Activated T-cell treated with anti-CD3 and anti-CD28 coated beads, Interleukin-2, amount 50 U/mL, for 1 hour (primary cell): Measurements from ENCODE around the gene DNAJC22.
"Not testable (repeated sequence)": the region's sequence is repeated elsewhere in the genome, so short reads cannot be mapped to it uniquely, and the experiment has no call there.

ENCODE experiments used
- DNase-seq: peaks from one replicate; pipeline ENCODE4 v3.0.0-alpha.2; 2020

The DNAJC22 gene

GRCh38 chr12:49346659-49347310, at the start of gene DNAJC22:
Gene DNAJC22 (plus strand): TSS chr12:49346888. CDS start chr12:49348873, 1,985 bp downstream.
- peak; percentile 60 for DNase-seq

DNA sequence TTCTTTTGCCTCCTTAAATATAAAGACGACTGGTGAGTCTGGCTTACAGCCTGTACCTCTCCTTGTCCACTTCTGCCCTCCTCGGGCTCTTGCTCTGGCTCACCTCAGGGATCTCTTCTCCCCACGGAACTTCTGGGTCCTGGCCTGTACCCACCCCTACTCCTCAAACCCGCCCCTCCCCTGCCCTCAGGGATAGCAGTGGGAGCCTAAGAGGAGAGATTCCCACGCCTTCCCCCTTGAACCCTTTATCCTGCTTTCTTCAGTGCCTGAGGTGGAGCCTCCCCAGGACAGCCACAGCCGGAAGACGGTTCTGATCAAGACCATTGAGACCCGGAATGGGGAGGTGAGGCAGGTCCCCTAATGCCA, 49.0 kb upstream of the DNAJC22 start:
- no peak for DNase-seq

- no peak for DNase-seq
These were observed 48.5 kb upstream of the DNAJC22 start for GRCh38 chr12:49298160-49298559.

DNA sequence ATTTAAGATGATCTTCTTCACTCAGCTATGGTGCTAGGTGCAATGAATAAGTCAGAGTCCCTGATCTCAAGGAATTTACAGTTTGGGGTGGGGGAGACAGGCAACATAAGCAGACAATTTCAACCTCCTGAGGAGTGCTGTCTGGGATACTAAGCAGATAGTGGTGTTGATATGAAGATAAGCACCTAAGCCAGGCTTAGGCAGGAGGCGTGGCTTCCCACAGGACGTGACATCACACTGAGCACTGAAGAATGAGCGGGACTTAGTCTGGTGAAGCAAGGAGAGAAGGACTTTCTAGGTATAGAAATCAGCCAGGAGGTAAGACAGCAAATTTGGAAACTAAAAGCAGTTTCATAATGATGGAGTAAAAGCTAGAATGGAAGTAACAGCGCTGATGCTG, 44.9 kb upstream of the DNAJC22 start:
- no peak for DNase-seq

GRCh38 chr12:49304161-49304560, 42.5 kb upstream of the DNAJC22 start:
- no peak for DNase-seq

- DNase-seq: no peak
These were observed 40.8 kb upstream of the DNAJC22 start for GRCh38 chr12:49305762-49306510.

DNA sequence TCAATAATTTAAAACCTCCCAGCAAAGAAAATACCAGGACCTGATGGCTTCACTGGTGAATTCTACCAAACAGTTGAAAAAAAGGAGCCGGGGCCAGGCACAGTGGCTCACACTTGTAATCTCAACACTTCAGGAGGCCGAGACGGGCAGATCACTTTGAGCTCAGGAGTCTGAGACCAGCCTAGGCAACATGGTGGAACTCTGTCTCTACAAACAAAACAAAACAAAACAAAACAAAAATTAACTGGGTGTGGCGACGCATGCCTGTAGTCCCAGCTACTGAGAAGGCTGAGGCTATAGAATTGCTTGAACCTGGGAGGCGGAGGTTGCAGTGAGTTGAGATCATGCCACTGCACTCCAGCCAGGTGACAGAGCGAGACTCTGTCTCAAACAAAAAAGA, 37.3 kb upstream of the DNAJC22 start:
- DNase-seq: no peak

DNA sequence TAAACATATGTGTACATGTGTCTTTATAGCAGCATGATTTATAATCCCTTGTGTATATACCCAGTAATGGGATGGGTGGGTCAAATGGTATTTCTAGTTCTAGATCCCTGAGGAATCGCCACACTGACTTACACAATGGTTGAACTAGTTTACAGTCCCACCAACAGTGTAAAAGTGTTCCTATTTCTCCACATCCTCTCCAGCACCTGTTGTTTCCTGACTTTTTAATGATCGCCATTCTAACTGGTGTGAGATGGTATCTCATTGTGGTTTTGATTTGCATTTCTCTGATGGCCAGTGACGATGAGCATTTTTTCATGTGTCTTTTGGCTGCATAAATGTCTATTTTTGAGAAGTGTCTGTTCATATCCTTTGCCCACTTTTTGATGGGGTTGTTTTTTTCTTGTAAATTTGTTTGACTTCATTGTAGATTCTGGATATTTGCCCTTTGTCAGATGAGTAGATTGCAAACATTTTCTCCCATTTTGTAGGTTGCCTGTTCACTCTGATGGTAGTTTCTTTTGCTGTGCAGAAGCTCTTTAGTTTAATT, 36.2 kb upstream of the DNAJC22 start:
- DNase-seq: not testable (repeated sequence)

DNA sequence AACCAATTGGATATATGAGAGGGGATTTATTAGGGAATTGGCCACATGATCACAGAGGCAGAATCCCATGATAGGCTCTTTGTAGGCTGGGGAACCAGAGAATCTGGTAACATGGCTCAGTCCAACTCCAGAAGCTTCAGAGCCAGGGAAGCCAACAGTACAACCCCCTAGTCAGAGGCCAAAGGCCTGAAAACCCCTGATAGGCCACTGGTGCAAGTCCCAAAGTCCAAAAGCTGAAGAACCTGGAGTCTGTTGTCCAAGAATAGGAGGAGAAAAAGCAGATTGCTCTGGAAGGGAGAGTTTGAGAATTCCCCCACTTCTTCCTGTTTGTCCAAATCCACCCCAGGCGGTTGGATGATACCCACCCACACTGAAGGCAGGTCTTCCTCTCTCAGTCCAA, 31.9 kb upstream of the DNAJC22 start:
- DNase-seq: no peak

DNA sequence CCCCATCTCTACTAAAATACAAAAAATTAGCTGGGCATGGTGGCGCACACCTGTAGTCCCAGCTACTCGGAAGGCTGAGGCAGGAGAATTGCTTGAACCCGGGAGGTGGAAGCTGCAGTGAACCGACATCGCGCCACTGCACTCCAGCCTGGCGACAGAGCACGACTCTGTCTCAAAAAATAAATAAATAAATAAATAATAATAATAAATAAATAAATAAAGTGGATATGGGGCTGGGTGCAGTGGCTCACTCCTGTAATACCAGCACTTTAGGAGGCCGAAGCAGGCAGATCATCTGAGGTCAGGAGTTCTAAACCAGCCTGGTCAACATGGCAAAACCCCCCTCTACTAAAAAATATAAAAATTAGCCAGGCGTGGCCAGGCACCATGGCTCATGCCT, 29.6 kb upstream of the DNAJC22 start:
- not testable (repeated sequence) for DNase-seq

DNA sequence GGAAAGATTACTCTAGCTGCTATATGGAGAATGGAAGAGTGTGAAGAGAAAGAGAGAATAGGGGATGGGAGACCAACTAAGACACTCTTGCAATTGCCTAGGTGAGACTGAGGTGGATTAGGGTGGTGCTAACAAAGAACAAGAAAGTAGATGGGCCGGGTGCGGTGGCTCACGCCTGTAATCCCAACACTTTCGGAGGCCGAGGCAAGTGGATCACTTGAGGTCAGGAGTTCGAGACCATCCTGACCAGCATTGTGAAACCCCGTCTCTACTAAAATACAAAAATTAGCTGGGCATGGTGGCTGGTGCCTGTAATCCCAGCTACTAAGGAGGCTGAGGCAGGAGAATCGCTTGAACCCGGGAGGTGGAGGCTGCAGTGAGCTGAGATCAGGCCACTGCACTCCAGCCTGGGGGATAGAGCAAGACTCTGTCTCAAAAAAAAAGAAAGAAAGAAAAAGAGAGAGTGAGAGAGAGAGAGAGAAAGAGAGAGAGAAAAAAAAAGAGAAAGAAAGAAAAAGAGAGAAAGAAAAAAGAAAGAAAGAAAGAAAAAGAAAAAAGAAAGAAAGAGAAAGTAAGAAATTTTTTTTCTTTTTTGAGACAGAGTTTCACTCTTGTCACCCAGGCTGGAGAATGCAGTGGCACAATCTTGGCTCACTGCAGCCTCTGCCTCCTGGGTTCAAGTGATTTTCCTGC, 26.1 kb upstream of the DNAJC22 start:
- not testable (repeated sequence) for DNase-seq

DNA sequence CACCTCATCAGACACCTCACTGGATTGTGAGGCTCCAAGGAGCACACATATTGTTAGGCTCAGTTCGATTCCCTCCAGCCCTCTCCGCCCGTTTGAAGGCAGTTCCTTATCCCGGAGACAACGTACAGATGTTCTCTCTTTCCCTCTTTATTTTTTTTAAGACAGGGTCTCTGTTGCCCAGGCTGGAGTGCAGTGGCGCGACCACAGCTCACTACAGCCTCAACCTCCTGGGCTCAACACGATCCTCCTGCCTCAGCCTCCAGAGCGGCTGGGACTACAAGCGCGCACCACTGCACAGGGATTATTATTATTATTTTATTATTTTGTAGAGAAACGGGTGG, 24.4 kb upstream of the DNAJC22 start:
- DNase-seq: no peak

DNA sequence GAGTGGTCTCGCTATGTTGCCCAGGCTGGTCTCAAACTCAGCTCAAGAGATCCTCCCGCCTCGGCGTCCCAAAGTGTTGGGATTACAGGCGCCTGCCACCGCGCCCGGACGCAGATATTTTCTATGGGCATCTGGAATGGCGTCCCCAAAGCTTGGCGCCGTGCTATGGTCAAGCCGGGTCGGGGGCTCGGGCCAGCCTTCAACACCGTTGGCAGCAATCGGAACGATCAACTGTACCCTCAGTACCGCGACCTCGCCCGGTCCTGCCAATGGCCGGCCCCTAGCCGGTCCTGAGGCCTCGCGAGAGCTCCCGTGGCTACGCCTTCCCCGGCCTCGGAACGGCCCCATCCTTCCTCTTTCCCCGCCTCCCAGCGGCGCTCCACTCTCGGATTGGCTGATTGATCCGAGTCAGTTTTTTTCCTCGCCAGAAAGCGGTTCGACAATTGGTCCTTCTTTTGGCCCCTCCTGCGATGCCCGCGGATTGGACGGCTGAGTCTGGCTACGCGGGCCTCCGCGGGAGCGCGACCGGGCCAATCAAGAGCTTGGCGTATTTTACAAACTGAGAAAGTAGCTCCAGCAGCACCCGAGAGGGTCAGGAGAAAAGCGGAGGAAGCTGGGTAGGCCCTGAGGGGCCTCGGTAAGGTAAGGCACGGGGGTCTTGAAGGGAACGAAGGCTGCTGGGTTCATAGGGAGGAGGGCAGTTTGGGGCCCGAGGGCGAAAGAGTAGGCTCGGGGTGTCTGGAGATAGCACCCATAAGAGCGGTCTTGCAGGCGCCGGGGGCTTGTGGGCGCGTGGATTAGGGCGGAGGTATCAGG, 23.8 kb upstream of the DNAJC22 start, which contains the start of gene TROAP:
TROAP (plus strand) TSS at position 548 of the 816 bp plus-strand sequence. CDS start 354 bp downstream, outside the sequence.
- DNase-seq: peak; percentile 94

GRCh38 chr12:49323524-49324097, 23.1 kb upstream of the DNAJC22 start:
- no peak for DNase-seq

DNA sequence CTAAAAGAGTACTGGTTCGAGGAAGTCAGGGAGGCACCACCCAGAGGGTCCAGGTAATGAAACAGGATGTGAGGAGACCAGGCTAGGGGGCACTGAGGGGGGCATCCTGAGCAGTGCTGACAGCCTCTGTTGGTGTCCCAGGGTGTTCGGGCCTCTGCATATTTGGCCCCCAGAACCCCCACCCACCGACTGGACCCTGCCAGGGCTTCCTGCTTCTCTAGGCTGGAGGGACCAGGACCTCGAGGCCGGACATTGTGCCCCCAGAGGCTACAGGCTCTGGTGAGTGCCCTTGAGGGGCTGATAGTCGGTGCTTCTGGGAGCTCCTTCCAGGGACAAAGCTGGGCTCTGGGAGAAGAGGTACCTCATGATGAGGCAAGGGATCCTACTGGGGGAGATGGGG, 21.1 kb upstream of the DNAJC22 start:
- DNase-seq: no peak

DNA sequence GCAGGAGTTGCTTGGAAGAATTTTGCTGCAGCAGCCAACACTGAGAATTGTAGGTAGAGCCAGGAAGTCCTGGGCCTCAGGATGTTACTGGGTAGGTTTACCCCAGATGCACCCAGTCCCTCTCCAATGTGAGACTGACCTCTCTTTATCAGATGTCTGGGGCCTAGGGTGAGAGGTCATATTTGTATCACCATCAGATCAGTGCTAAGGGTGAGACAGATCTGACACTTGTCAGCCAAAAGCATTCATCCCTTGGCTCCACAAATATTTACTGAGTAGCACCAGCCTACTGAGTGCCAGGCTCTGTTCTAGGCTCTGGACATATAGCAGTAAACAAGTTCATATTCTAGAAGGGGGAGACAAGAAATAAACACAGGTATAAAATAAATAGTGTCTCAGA, 19.3 kb upstream of the DNAJC22 start:
- DNase-seq: no peak

GRCh38 chr12:49327887-49328286, 18.8 kb upstream of the DNAJC22 start:
- DNase-seq: no peak

DNA sequence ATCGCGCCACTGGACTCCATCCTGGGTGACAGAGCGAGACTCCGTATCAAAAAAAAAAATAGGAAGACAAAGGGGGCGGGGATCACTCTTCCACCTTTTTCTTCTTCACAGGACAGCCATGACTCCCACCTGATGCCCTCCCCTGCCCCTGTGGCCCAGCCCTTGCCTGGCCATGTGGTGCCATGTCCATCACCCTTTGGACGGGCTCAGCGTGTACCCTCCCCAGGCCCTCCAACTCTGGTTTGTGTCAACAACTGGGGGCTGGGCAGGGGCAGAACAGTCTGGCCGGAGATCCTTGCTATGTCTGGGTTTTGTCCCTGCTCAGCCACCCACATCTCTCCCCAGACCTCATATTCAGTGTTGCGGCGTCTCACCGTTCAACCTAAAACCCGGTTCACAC, 17.9 kb upstream of the DNAJC22 start:
- DNase-seq: no peak

- DNase-seq: no peak
These were observed 16.6 kb upstream of the DNAJC22 start for GRCh38 chr12:49330032-49330619.

- no peak for DNase-seq
These were observed 15.9 kb upstream of the DNAJC22 start for GRCh38 chr12:49330631-49331379.
